GM19324 (cell line): ENCODE results near the gene RAPGEF4.
"Not testable (repeated sequence)": the region's sequence is repeated elsewhere in the genome, so short reads cannot be mapped to it uniquely, and the experiment has no call there.

Source experiments
- ATAC-seq: cut with Tn5 transposase; IDR thresholded peaks from one replicate; pipeline ENCODE4 v1.9.1; 2021; ENCODE audit warnings: mild to moderate bottlenecking, moderate library complexity; ENCODE audit not compliant: unreplicated experiment, low FRiP score

RAPGEF4 gene

DNA sequence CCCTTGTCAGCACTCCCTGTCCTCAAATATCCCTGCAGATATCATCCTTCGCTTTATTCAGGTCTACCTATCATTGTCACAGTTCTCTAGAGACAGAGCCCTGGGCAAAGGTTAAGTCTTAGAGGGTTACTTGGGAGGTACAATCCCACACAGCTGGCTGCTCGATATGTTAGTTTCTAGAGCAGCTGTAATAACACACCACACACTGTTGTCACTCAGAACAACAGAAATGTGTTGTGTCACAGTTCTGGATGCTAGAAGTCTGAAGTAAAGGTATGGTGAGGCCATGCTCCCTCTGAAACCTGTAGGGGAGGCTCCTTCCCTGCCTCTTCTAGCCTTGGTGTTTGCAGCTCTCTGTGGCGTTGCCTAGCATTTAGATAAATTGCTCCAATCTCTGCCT lies 9.9 kb upstream of the RAPGEF4 start:
- no peak for ATAC-seq

- ATAC-seq: no peak
Observed at GRCh38 chr2:172726172-172726735, 9.4 kb upstream of the RAPGEF4 start.

GRCh38 chr2:172730411-172730810 lies 5.2 kb upstream of the RAPGEF4 start:
- no peak for ATAC-seq

GRCh38 chr2:172734711-172735581 lies 699 bp upstream of the RAPGEF4 start:
- ATAC-seq: no peak

- no peak for ATAC-seq
Observed at GRCh38 chr2:172736424-172737174, 954 bp downstream of the RAPGEF4 start.

DNA sequence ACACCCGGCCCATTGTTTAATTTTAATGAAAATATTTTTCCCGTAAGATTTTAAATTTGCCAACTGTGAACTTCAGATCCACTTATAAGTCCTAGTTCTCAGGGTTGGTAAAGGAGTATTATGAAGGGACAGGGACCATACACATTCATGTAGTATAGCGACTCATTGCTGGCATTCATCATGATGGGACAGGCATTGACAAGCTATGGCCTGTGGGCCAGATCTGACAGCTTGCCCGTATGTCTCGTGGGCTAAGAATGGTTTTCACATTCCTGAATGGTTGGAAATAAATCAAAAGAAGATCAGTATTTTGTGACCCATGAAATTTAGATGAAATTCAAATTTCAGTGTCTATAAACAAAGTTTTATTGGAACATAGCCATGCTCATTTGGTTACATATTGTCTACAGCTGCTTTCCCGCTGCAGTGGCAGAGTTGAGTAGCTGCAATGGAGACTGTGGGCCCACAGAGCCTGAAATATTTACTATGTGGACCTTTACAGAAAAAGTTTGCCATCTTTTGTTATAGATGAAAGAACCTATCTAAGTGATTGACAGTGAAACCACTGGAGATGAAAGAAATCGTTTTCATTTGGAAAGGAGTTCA lies 4.1 kb downstream of the RAPGEF4 start:
- no peak for ATAC-seq

- no peak for ATAC-seq
Observed at GRCh38 chr2:172740856-172741255, 5.2 kb downstream of the RAPGEF4 start.

GRCh38 chr2:172742931-172743540 lies 7.4 kb downstream of the RAPGEF4 start:
- ATAC-seq: no peak

DNA sequence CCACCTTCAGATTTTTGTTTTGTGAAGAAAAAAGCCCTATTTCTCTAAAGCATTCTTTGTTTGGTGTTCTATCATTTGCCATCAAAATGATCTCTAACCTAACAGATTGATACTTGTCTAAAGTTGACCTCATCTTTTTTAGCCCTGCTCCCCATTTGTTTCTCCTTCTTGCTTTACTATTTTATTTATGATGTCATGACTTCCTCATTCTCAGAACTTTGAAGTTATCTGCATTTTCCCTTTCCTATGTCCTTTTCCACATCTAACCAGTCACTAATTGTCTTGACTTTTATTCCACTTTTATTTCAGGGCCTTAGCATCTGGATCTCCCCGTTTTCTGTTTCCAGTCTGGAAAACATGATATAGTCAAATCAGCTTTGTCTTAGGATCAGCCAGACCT lies 8.3 kb downstream of the RAPGEF4 start:
- ATAC-seq: no peak

- no peak for ATAC-seq
Observed at GRCh38 chr2:172745636-172746035, 10.0 kb downstream of the RAPGEF4 start.

- not testable (repeated sequence) for ATAC-seq
Observed at GRCh38 chr2:172748543-172748942, 12.9 kb downstream of the RAPGEF4 start.

DNA sequence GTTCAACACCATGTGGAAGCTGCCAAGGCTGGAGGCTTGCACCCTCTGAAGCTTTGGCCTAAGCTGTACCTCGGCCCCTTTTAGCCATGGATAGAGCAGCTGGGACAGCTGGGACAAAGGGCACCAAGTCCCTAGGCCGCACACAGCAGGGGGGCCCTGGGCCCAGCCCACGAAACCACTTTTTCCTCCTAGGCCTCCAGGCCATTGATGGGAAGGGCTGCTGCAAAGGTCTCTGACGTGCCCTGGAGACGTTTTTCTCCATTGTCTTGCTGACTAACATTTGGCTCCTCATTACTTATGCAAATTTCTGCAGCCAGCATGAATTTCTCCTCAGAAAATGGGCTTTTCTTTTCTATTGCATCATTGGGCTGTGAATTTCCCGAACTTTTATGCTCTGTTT lies 13.7 kb downstream of the RAPGEF4 start:
- ATAC-seq: no peak

GRCh38 chr2:172751564-172751963 lies 15.9 kb downstream of the RAPGEF4 start:
- no peak for ATAC-seq

DNA sequence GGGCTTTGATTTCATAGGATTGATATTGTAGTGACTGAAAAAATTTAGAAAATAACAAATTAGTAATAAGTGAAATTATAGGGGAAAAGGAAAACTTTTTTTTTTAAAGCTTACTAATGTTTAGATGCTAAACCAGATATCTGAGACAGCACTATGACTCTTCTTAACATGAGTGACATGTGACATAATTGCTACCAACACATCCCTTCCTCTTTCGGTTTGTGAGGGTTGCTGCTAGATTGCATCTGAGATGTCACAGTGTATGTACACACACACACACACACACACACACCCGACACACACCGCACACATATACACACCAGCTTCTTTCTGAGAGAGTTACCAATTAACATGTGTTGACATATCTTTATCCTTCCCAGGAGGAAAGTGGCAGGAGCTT lies 18.0 kb downstream of the RAPGEF4 start:
- no peak for ATAC-seq

DNA sequence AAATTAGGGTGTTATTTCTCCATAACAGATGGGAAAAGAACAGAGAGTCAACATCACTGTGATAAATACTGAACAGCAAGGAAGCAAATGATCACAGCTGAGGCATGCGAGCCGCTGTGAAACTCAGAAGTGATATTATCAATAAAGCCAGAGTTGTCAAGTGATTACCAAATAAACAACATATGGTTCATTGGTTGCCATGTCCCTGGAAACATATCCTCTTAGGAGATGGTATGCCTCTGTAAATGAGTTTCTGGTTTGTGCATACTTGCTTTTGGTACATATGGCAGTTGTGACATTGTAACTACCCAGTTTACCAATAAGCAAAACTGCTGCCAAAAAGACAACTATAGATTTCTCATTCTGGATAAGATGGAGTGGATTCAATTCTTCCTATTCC lies 23.8 kb downstream of the RAPGEF4 start:
- no peak for ATAC-seq

DNA sequence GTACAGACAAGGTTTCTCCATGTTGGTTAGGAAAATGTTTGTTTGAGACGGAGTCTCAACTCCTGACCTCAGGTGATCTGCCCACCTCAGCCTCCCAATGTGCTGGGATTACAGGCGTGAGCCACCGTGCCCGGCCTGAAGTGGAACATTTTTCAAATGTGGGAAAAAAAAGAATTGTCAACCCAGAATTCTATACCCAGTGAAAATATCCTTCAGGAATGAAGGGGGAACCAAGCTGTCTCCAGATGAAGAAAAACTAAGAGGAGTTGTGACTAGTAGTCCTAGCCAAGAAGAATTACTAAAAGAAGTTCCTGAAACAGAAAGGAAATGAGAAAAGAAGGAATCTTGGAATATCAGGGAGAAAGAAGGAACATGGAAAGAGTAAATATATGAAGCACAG lies 25.7 kb downstream of the RAPGEF4 start:
- no peak for ATAC-seq

DNA sequence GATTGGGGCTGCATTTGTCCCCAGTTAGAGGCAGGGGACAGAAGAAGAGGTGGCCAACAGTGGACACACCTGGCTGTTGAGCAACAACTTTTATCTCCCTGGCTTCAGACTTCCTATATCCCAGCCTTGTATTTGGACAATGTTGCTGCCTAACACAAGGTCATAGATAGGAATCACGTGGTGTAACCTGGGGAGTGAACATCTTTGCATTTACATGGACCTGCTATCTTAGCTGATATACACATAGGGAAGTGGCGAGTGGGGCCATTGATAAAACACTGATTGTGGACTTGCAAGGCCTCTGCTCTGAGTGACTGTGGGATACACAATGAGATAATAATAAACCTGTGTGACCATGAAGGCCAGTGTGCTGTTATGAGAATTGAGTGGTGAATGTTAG lies 26.9 kb downstream of the RAPGEF4 start:
- no peak for ATAC-seq

DNA sequence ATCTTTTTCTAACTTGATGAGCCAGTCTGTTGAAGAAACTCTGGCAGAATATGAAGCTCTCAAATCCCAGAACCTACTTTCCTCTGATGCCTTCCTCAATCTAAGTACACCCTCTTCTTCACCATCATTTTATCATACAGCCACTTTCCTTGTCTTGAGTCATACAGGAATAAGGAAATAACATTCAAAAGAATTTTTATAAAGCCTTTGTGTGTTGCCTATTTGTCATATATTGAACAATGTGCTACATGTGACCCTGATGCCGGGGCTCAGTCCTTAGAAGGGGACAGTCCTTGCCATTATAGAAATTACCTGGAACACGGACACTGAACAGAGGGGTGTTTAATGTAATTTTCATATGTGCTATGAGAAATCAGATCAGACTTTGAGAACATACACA lies 27.4 kb downstream of the RAPGEF4 start:
- no peak for ATAC-seq

DNA sequence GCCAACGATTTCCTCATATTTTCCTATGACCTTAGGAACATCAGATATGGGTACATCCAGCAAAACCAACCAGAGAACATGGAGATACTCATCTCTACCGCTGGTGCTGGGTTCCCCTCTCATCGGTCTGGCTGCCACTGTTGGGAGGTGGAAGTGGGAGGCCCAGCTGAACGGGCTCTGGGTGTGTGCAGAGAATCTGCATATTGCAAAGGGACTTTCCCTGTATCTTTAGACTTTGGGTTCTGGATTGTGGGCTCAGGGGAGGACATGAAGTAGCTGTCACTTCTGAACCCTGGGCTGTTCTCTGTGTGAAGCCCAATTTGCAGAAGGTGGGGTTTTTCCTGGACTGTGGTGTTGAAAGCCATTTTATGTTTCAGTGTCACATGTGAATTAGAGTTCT lies 30.0 kb downstream of the RAPGEF4 start:
- ATAC-seq: no peak

- ATAC-seq: no peak
Observed at GRCh38 chr2:172768401-172768800, 32.8 kb downstream of the RAPGEF4 start.

DNA sequence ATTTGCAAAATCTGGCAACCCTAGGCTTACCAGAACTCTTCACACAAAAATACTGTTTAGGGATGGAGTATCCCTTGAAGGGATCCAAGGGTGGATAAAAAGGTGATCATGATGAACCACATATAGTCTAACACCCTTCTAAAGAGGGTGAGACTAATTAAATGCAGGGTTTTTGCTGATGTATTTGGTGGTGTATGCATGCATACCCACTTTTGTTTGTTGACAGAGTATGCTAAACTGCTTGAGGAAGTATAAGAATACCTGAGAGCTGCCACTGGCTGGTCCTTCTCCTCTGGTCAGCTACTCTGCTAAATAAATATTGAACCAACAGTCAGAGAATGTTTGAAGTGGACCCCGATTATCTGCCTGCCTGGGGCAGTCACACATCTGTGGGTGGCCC lies 34.2 kb downstream of the RAPGEF4 start:
- ATAC-seq: no peak
